GM04503 (cell line): Measurements from ENCODE around the gene SCGB1C2.

ENCODE experiments used
- DNase-seq: peaks from one replicate; pipeline ENCODE4 v3.0.0-alpha.2; 2012; ENCODE audit warnings: low read depth

Gene SCGB1C2

GRCh38 chr17:172401-172800 lies 35.0 kb downstream of the SCGB1C2 start:
- no peak for DNase-seq

- DNase-seq: no peak
Observed at GRCh38 chr17:173166-173911, 36.0 kb downstream of the SCGB1C2 start.

GRCh38 chr17:177155-177554 lies 39.8 kb downstream of the SCGB1C2 start:
- DNase-seq: no peak

GRCh38 chr17:177762-178161 lies 40.4 kb downstream of the SCGB1C2 start:
- DNase-seq: no peak

- no peak for DNase-seq
Observed at GRCh38 chr17:178292-179065, 41.1 kb downstream of the SCGB1C2 start.

GRCh38 chr17:179066-179432 lies 41.7 kb downstream of the SCGB1C2 start:
- no peak for DNase-seq

GRCh38 chr17:179781-180380 lies 42.5 kb downstream of the SCGB1C2 start:
- no peak for DNase-seq

GRCh38 chr17:180381-181244 lies 43.2 kb downstream of the SCGB1C2 start:
- DNase-seq: no peak

GRCh38 chr17:181245-182049 lies 44.1 kb downstream of the SCGB1C2 start, which contains the start of gene DOC2B:
TSS of gene DOC2B (minus strand) at chr17:181650. CDS start at chr17:181479, 171 bp downstream.
- no peak for DNase-seq

GRCh38 chr17:182050-182751 lies 44.8 kb downstream of the SCGB1C2 start:
- no peak for DNase-seq

GRCh38 chr17:183021-183420 lies 45.7 kb downstream of the SCGB1C2 start:
- DNase-seq: no peak

GRCh38 chr17:185445-186138 lies 48.2 kb downstream of the SCGB1C2 start:
- no peak for DNase-seq

- no peak for DNase-seq
Observed at GRCh38 chr17:187130-187529, 49.8 kb downstream of the SCGB1C2 start.
